Keratinocyte (primary cell): ENCODE measurements around the gene RANBP3. TPM values are rescaled to one million over a fixed set of nuclear protein-coding genes. Genes with fewer than 3 reads are reported as not detected.

ENCODE experiments used
- DNase-seq: peaks from one replicate; pipeline ENCODE4 v3.0.0-alpha.2; 2011; ENCODE audit warnings: low read depth, missing footprints, low spot score
- FAIRE-seq: peaks from 2 replicates; lab custom pipeline; 2011; peaks lifted over from hg19 to GRCh38; lab: Jason Lieb, UNC
- H2AFZ ChIP-seq: 2 replicates; pipeline ENCODE4 v1.6.0; 2012; ENCODE audit warnings: low read length, control low read depth, inconsistent platforms; ENCODE audit not compliant: control insufficient read depth
- H3K27ac ChIP-seq: 2 replicates; pipeline ENCODE4 v1.5.1; 2011; ENCODE audit warnings: low read length; ENCODE audit not compliant: control insufficient read depth, insufficient read depth
- H3K27me3 ChIP-seq: 3 replicates; pipeline ENCODE4 v1.6.0; 2011; ENCODE audit warnings: low read length; ENCODE audit not compliant: control insufficient read depth, insufficient read depth; ENCODE audit errors: extremely low read depth
- H3K36me3 ChIP-seq, 2 experiments: 2 replicates in 1 of 2; 3 replicates in 1 of 2; pipeline ENCODE4 v1.5.1; 2011; ENCODE audit warnings: low read length in 2 of 2, mild to moderate bottlenecking in 1 of 2; ENCODE audit not compliant: control insufficient read depth in 2 of 2, insufficient read depth in 2 of 2; ENCODE audit errors: extremely low read depth in 1 of 2
- H3K4me1 ChIP-seq: 3 replicates; pipeline ENCODE4 v1.5.1; 2011; ENCODE audit warnings: low read length; ENCODE audit not compliant: control insufficient read depth, insufficient read depth; ENCODE audit errors: extremely low read depth
- H3K4me2 ChIP-seq: 3 replicates; pipeline ENCODE4 v1.6.0; 2011; ENCODE audit warnings: low read depth, low read length; ENCODE audit not compliant: control insufficient read depth, insufficient read depth; ENCODE audit errors: extremely low read depth
- H3K4me3 ChIP-seq, 3 experiments: fragments of 200-600 bp in 1 of 3; sonication (generic) in 1 of 3; 2 replicates in 2 of 3; 3 replicates in 1 of 3; pipeline ENCODE4 v1.5.1; 2011 to 2016; ENCODE audit warnings: low read length in 3 of 3, mild to moderate bottlenecking in 3 of 3, control low read depth in 2 of 3, inconsistent platforms in 1 of 3, low read depth in 1 of 3, mixed read lengths in 1 of 3, mixed run types in 1 of 3, moderate library complexity in 1 of 3; ENCODE audit not compliant: control insufficient read depth in 2 of 3, insufficient read depth in 2 of 3; ENCODE audit errors: extremely low read depth in 1 of 3
- H3K79me2 ChIP-seq: 2 replicates; pipeline ENCODE4 v1.6.0; 2012; ENCODE audit warnings: low read length; ENCODE audit not compliant: control insufficient read depth, insufficient read depth
- H3K9ac ChIP-seq: 3 replicates; pipeline ENCODE4 v1.6.0; 2011; ENCODE audit warnings: low read length; ENCODE audit not compliant: control insufficient read depth, insufficient read depth; ENCODE audit errors: extremely low read depth
- H3K9me1 ChIP-seq: 3 replicates; pipeline ENCODE4 v1.6.0; 2011; ENCODE audit warnings: low read length; ENCODE audit not compliant: control insufficient read depth, insufficient read depth; ENCODE audit errors: extremely low read depth
- H3K9me3 ChIP-seq: 2 replicates; pipeline ENCODE4 v1.5.1; 2012; ENCODE audit warnings: low read depth, low read length; ENCODE audit not compliant: control insufficient read depth
- H4K20me1 ChIP-seq: 3 replicates; pipeline ENCODE4 v1.6.0; 2011; ENCODE audit warnings: low read length; ENCODE audit not compliant: control insufficient read depth, insufficient read depth; ENCODE audit errors: extremely low read depth
- CTCF ChIP-seq, 3 experiments: IDR thresholded peaks in 1 of 3; conservative IDR thresholded peaks in 1 of 3; optimal IDR thresholded peaks in 1 of 3; 2 replicates in 2 of 3; 3 replicates in 1 of 3; pipeline versions ENCODE3 to v1.5.1; 2011; ENCODE audit warnings: low read length in 3 of 3, mild to moderate bottlenecking in 3 of 3, moderate library complexity in 2 of 3, control low read depth in 1 of 3, inconsistent platforms in 1 of 3; ENCODE audit not compliant: insufficient read depth in 2 of 3; ENCODE audit errors: extremely low read depth in 1 of 3
- EZH2 ChIP-seq: IDR thresholded peaks from one replicate; pipeline ENCODE4 v1.6.1; 2012; ENCODE audit warnings: inconsistent platforms, mild to moderate bottlenecking, low read length, moderate library complexity
- dilution Hi-C: fragments of 300-500 bp; cut with MboI; formaldehyde crosslinking; loops from one replicate; pipeline ENCODE4 v1.7.0; 2020; ENCODE audit warnings: low sequenced_read_pairs; ENCODE audit not compliant: extremely low pct_ligation_motif_present
- polyA plus RNA-seq, 5 experiments: library from polyadenylated mRNA; depleted of rRNA in 3 of 5; stranded (reverse) in 3 of 5; stranded (forward) in 1 of 5; unstranded in 1 of 5; fragments of >200 nt; gene quantifications; 1 replicate in 1 of 5; 2 replicates in 3 of 5; 3 replicates in 1 of 5; pipeline versions ENCODE4 v1.2.1 to v1.2.3, GENCODE V29; 2011 to 2012; ENCODE audit warnings: missing spikeins in 2 of 5, low read depth in 1 of 5, low replicate concordance in 1 of 5

Gene RANBP3
- polyA plus RNA-seq, 1 donor (not counting 4 experiments of a cell fraction or from before 2014, with no cell fraction given): 36.4 TPM

GRCh38 chr19:5937550-5937949 is 40.4 kb downstream of the RANBP3 start:
- H3K9me1 ChIP-seq: no peaks in the 10 kb centered on the region
- no peak overlapping the region for H3K27ac ChIP-seq
- H3K4me2 ChIP-seq: no peak overlapping the region
- no peak overlapping the region for H2AFZ ChIP-seq
- dilution Hi-C loops: no loop called here
- no peaks in the 10 kb centered on the region for H3K9me3 ChIP-seq
- H3K9ac ChIP-seq: no peak overlapping the region
- no peaks in the 10 kb centered on the region for H3K27me3 ChIP-seq
- peaks cover under 1% of the 10 kb centered on the region for H4K20me1 ChIP-seq
- FAIRE-seq (no peak), DNase-seq (no peak)
- H3K4me3 ChIP-seq: no peak overlapping the region
- H3K79me2 ChIP-seq: peaks cover 6% of the 10 kb centered on the region
- no peak for TF ChIP-seq EZH2
- TF ChIP-seq CTCF (optimal IDR thresholded peaks at IDR 0.05 in 1 of 3, IDR thresholded peaks at IDR 0.05 in 1 of 3, conservative IDR thresholded peaks at IDR 0.05 in 1 of 3; ENCODE audit: extremely low read depth in 1 of 3, insufficient read depth in 2 of 3, low read length in 3 of 3): no peak
- H3K4me1 ChIP-seq: no peaks in the 10 kb centered on the region
- H3K36me3 ChIP-seq: peaks cover 30 to 54% of the 10 kb centered on the region in 2 experiments

GRCh38 chr19:5936292-5936592 is 41.7 kb downstream of the RANBP3 start:
- H3K36me3 ChIP-seq: peaks cover 32 to 59% of the 10 kb centered on the region in 2 experiments
- no peaks in the 10 kb centered on the region for H4K20me1 ChIP-seq
- TF ChIP-seq CTCF (optimal IDR thresholded peaks at IDR 0.05 in 1 of 3, IDR thresholded peaks at IDR 0.05 in 1 of 3, conservative IDR thresholded peaks at IDR 0.05 in 1 of 3; ENCODE audit: extremely low read depth in 1 of 3, insufficient read depth in 2 of 3, low read length in 3 of 3) (no peak), EZH2 (no peak)
- peaks cover 2% of the 10 kb centered on the region for H3K79me2 ChIP-seq
- H3K4me1 ChIP-seq: no peaks in the 10 kb centered on the region
- dilution Hi-C loops: no loop called here
- FAIRE-seq (no peak), DNase-seq (no peak)
- H3K4me3 ChIP-seq: no peak overlapping the region
- H3K9ac ChIP-seq: no peak overlapping the region
- H2AFZ ChIP-seq: no peak overlapping the region
- H3K9me1 ChIP-seq: no peaks in the 10 kb centered on the region
- H3K27ac ChIP-seq: no peak overlapping the region
- H3K9me3 ChIP-seq: no peaks in the 10 kb centered on the region
- H3K4me2 ChIP-seq: no peak overlapping the region
- no peaks in the 10 kb centered on the region for H3K27me3 ChIP-seq
